HEK293 (cell line): ENCODE results near the gene NPW.

ENCODE experiments used
- CTCF ChIP-seq: fragments of 450-650 bp; formaldehyde crosslinking; IDR thresholded peaks from 2 replicates; pipeline ENCODE4 v1.5.1; 2016; ENCODE audit warnings: missing biosample characterization, missing genetic modification characterization
- HOXA7 ChIP-seq: sonication (generic); formaldehyde crosslinking; IDR thresholded peaks from 2 replicates; pipeline ENCODE4 v1.8.1; 2022; ENCODE audit warnings: missing genetic modification reagents, borderline replicate concordance
- SP2 ChIP-seq: fragments of 450-650 bp; formaldehyde crosslinking; IDR thresholded peaks from 2 replicates; pipeline ENCODE4 v1.5.1; 2016; ENCODE audit warnings: missing biosample characterization, missing genetic modification characterization
- ZNF10 ChIP-seq: fragments of 450-650 bp; formaldehyde crosslinking; IDR thresholded peaks from 2 replicates; pipeline ENCODE4 v1.5.1; 2017; ENCODE audit warnings: missing biosample characterization, missing genetic modification characterization
- ZNF18 ChIP-seq: fragments of 450-650 bp; formaldehyde crosslinking; IDR thresholded peaks from 2 replicates; pipeline ENCODE4 v1.5.1; 2016; ENCODE audit warnings: missing biosample characterization, missing genetic modification characterization
- ZNF2 ChIP-seq: fragments of 450-650 bp; formaldehyde crosslinking; IDR thresholded peaks from 2 replicates; pipeline ENCODE4 v1.5.1; 2016; ENCODE audit warnings: missing biosample characterization, missing genetic modification characterization
- ZNF274 ChIP-seq, 2 experiments: fragments of 200-500 bp in 1 of 2; fragments of 450-650 bp in 1 of 2; sonication (Bioruptor generic) in 1 of 2; formaldehyde crosslinking in 1 of 2; IDR thresholded peaks; 2 replicates each; pipeline versions ENCODE4 v1.5.1 to v1.6.1; 2014 to 2016; ENCODE audit warnings: borderline replicate concordance in 1 of 2, inconsistent platforms in 1 of 2, low read length in 1 of 2, missing biosample characterization in 1 of 2, missing genetic modification characterization in 1 of 2
- ZNF324 ChIP-seq: fragments of 450-650 bp; formaldehyde crosslinking; IDR thresholded peaks from 2 replicates; pipeline ENCODE4 v1.5.1; 2016; ENCODE audit warnings: missing biosample characterization, missing genetic modification characterization
- ZNF362 ChIP-seq: fragments of 450-650 bp; formaldehyde crosslinking; IDR thresholded peaks from 2 replicates; pipeline ENCODE4 v1.5.1; 2016; ENCODE audit warnings: missing biosample characterization, missing genetic modification characterization
- ZNF549 ChIP-seq: fragments of 450-650 bp; IDR thresholded peaks from 2 replicates; pipeline ENCODE4 v1.5.1; 2018; ENCODE audit warnings: missing biosample characterization, missing genetic modification characterization, mild to moderate bottlenecking, inconsistent platforms, moderate library complexity
- ZNF704 ChIP-seq: fragments of 450-650 bp; formaldehyde crosslinking; IDR thresholded peaks from 2 replicates; pipeline ENCODE4 v1.5.1; 2016; ENCODE audit warnings: missing biosample characterization, missing genetic modification characterization
- ZNF791 ChIP-seq: fragments of 450-650 bp; formaldehyde crosslinking; IDR thresholded peaks from 2 replicates; pipeline ENCODE4 v1.5.1; 2016; ENCODE audit warnings: missing biosample characterization, missing genetic modification characterization
- ZSCAN18 ChIP-seq: fragments of 450-650 bp; formaldehyde crosslinking; IDR thresholded peaks from 2 replicates; pipeline ENCODE4 v1.5.1; 2016; ENCODE audit warnings: missing biosample characterization, missing genetic modification characterization

- TF ChIP-seq ZNF274 (IDR thresholded peaks at IDR 0.05; ENCODE audit: low read length) (no peak), ZNF274 (tag by site-specific recombination; IDR thresholded peaks at IDR 0.05; ENCODE audit: borderline replicate concordance) (no peak), ZNF791 (tag by site-specific recombination) (no peak), ZNF2 (no peak), ZNF324 (tag by site-specific recombination) (no peak), ZNF549 (tag by site-specific recombination) (no peak), SP2 (tag by site-specific recombination) (no peak), CTCF (no peak), ZNF18 (tag by site-specific recombination) (no peak), ZNF10 (no peak), ZNF362 (tag by site-specific recombination) (no peak), ZSCAN18 (tag by site-specific recombination) (no peak), ZNF704 (no peak), HOXA7 (no peak)
These were observed 18.6 kb upstream of the NPW start for GRCh38 chr16:2001035-2001434.
